ENCODE measurements around the gene TREH. TPM values are rescaled to one million over a fixed set of nuclear protein-coding genes. Genes with fewer than 3 reads are reported as not detected.

The TREH gene
- total RNA-seq, 1 experiment from 2014 or later, result 0.15 TPM

DNA sequence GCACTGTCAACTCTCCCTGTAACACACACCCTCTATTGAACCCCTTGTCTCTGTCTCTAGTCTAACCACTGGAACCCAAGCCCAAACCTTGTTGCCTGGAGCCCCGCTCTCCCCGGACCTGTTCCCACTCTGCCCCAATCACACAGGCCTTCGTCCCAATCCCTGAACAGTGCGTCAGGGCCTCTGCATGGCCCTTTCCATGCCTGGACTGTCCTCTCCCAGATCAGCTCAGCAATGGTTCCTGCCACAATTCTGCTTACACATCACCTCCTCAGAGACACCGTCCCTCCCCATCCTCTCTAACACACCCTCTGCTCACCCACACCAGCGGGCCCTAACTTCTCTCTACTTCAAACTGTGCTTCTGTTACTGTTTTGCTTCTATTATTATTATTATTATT lies 1.5 kb downstream of the TREH start:
- no peak overlapping the region for H3K4me2 ChIP-seq (ENCODE audit: low read length)
- no peak overlapping the region for H2AFZ ChIP-seq (ENCODE audit: low read depth, low read length, poor library complexity, severe bottlenecking)
- BruUV-seq (replicated peaks), result no TSS peak
- H3K4me1 ChIP-seq (ENCODE audit: control insufficient read depth in 1 of 2, insufficient read depth in 2 of 2, low read length in 2 of 2), result peaks cover 9 to 15% of the 10 kb centered on the region in 2 experiments
- H3K9ac ChIP-seq (ENCODE audit: low read length), result no peak overlapping the region
- CTCF ChIA-PET, result no interaction called here
- H3K27ac ChIP-seq (ENCODE audit: low read depth, low read length), result no peak overlapping the region
- POLR2A ChIA-PET, result no interaction called here
- TF ChIP-seq CEBPB (IDR thresholded peaks at IDR 0.05; ENCODE audit: low read depth) (no peak), SRF (IDR thresholded peaks at IDR 0.05; ENCODE audit: low read depth) (no peak), YY1 (IDR thresholded peaks at IDR 0.05; ENCODE audit: extremely low read depth, insufficient replicate concordance, low read depth, low read length) (no peak), SIN3A (IDR thresholded peaks at IDR 0.05; ENCODE audit: low read depth) (no peak), FOSL1 (IDR thresholded peaks at IDR 0.05; ENCODE audit: low read depth) (no peak), SP1 (IDR thresholded peaks at IDR 0.05; ENCODE audit: low read depth) (no peak), ZNF274 (IDR thresholded peaks at IDR 0.05; ENCODE audit: low read depth, low read length) (no peak), RAD21 (IDR thresholded peaks at IDR 0.05; ENCODE audit: low read depth) (no peak), CBX3 (IDR thresholded peaks at IDR 0.05; ENCODE audit: low read depth) (no peak)
- H3K9me2 ChIP-seq (ENCODE audit: insufficient read depth), result no peaks in the 10 kb centered on the region
- no peaks in the 10 kb centered on the region for H4K20me1 ChIP-seq (ENCODE audit: insufficient read depth)
- no peaks in the 10 kb centered on the region for H3K79me2 ChIP-seq (ENCODE audit: insufficient read depth, low read length)
- ATAC-seq (no peak), DNase-seq (ENCODE audit: low read depth, low spot score) (no peak)
- no peaks in the 10 kb centered on the region for H3K36me3 ChIP-seq (ENCODE audit: control insufficient read depth in 1 of 2, insufficient read depth in 2 of 2, low read length in 2 of 2)
- peaks cover 0 to 4% of the 10 kb centered on the region in 2 experiments; a peak in 2 of 4 replicates for H3K9me3 ChIP-seq (ENCODE audit: control insufficient read depth in 1 of 2, insufficient read depth in 1 of 2, low read depth in 1 of 2, low read length in 2 of 2)
- RAD21 ChIA-PET (ENCODE audit: low non-redundant PET in 1 of 2, low total read pairs in 2 of 2, uncharacterized antibody in 2 of 2, unreplicated experiment in 2 of 2), result no interaction called here
- H3K4me3 ChIP-seq (replicated peaks in 1 of 2; ENCODE audit: low read depth in 1 of 2, low read length in 2 of 2), result no peak overlapping the region
- H3K27me3 ChIP-seq (ENCODE audit: insufficient read depth, low read length), result no peaks in the 10 kb centered on the region
- intact Hi-C loops (cut with micrococcal nuclease), result no loop called here

- no peak overlapping the region for H3K4me2 ChIP-seq (ENCODE audit: low read length)
- H3K9ac ChIP-seq (ENCODE audit: low read length), result no peak overlapping the region
- H3K4me1 ChIP-seq (ENCODE audit: control insufficient read depth in 1 of 2, insufficient read depth in 2 of 2, low read length in 2 of 2), result peaks cover 1 to 6% of the 10 kb centered on the region in 2 experiments
- POLR2A ChIA-PET, result no interaction called here
- RAD21 ChIA-PET (ENCODE audit: low non-redundant PET in 1 of 2, low total read pairs in 2 of 2, uncharacterized antibody in 2 of 2, unreplicated experiment in 2 of 2), result no interaction called here
- peaks cover 0 to 4% of the 10 kb centered on the region in 2 experiments; a peak in 2 of 4 replicates for H3K9me3 ChIP-seq (ENCODE audit: control insufficient read depth in 1 of 2, insufficient read depth in 1 of 2, low read depth in 1 of 2, low read length in 2 of 2)
- BruUV-seq (replicated peaks), result no TSS peak
- DNase-seq (ENCODE audit: low read depth, low spot score) (no peak), ATAC-seq (no peak)
- no peaks in the 10 kb centered on the region for H3K36me3 ChIP-seq (ENCODE audit: control insufficient read depth in 1 of 2, insufficient read depth in 2 of 2, low read length in 2 of 2)
- H3K27ac ChIP-seq (ENCODE audit: low read depth, low read length), result no peak overlapping the region
- no peak overlapping the region for H3K4me3 ChIP-seq (replicated peaks in 1 of 2; ENCODE audit: low read depth in 1 of 2, low read length in 2 of 2)
- H2AFZ ChIP-seq (ENCODE audit: low read depth, low read length, poor library complexity, severe bottlenecking), result no peak overlapping the region
- CTCF ChIA-PET, result interaction anchor here (0.7 kb wide), 1 partner anchor 12 kb away, joined by 3 read pairs; no protein-coding TSS in a partner anchor
- no peaks in the 10 kb centered on the region for H3K79me2 ChIP-seq (ENCODE audit: insufficient read depth, low read length)
- H3K27me3 ChIP-seq (ENCODE audit: insufficient read depth, low read length), result no peaks in the 10 kb centered on the region
- intact Hi-C loops (cut with micrococcal nuclease), result no loop called here
- no peaks in the 10 kb centered on the region for H3K9me2 ChIP-seq (ENCODE audit: insufficient read depth)
- no peaks in the 10 kb centered on the region for H4K20me1 ChIP-seq (ENCODE audit: insufficient read depth)
- TF ChIP-seq MAX (IDR thresholded peaks at IDR 0.05) (no peak), CTCF (IDR thresholded peaks at IDR 0.05 in 2 of 3, conservative IDR thresholded peaks at IDR 0.05 in 1 of 3; ENCODE audit: borderline replicate concordance in 1 of 3, insufficient read depth in 1 of 3, low read depth in 2 of 3, low read length in 2 of 3) (no peak), YY1 (IDR thresholded peaks at IDR 0.05; ENCODE audit: extremely low read depth, insufficient replicate concordance, low read depth, low read length) (no peak), ZFX (IDR thresholded peaks at IDR 0.05) (no peak), EZH2phosphoT487 (IDR thresholded peaks at IDR 0.05; ENCODE audit: borderline replicate concordance) (no peak), ZNF274 (IDR thresholded peaks at IDR 0.05; ENCODE audit: low read depth, low read length) (no peak)
- TF ChIP-seq, protein P1, sequence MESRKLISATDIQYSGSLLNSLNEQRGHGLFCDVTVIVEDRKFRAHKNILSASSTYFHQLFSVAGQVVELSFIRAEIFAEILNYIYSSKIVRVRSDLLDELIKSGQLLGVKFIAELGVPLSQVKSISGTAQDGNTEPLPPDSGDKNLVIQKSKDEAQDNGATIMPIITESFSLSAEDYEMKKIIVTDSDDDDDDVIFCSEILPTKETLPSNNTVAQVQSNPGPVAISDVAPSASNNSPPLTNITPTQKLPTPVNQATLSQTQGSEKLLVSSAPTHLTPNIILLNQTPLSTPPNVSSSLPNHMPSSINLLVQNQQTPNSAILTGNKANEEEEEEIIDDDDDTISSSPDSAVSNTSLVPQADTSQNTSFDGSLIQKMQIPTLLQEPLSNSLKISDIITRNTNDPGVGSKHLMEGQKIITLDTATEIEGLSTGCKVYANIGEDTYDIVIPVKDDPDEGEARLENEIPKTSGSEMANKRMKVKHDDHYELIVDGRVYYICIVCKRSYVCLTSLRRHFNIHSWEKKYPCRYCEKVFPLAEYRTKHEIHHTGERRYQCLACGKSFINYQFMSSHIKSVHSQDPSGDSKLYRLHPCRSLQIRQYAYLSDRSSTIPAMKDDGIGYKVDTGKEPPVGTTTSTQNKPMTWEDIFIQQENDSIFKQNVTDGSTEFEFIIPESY (IDR thresholded peaks at IDR 0.05; ENCODE audit: extremely low read depth, insufficient replicate concordance, low read length), result no peak
Measured at GRCh38 chr11:118674082-118674435, 5.4 kb downstream of the TREH start.
